NB4 (cell line): ENCODE measurements around the gene TMEM247.

Experiments
- MYC ChIP-seq: IDR thresholded peaks from 2 replicates; pipeline ENCODE4 v1.6.1; 2011; ENCODE audit warnings: low read depth, low read length
- POLR2A ChIP-seq: IDR thresholded peaks from 2 replicates; pipeline ENCODE4 v1.6.1; 2011; ENCODE audit warnings: mild to moderate bottlenecking; ENCODE audit not compliant: insufficient read length; ENCODE audit errors: extremely low read depth
- TF ChIP-seq, protein P1 (sequence below): IDR thresholded peaks from one replicate; pipeline ENCODE4 v1.5.1; 2012; ENCODE audit warnings: low read depth, low read length
- TF ChIP-seq, protein P2 (sequence below): IDR thresholded peaks from 2 replicates; pipeline ENCODE4 v1.6.1; 2011; ENCODE audit warnings: low read depth, low read length

DNA sequence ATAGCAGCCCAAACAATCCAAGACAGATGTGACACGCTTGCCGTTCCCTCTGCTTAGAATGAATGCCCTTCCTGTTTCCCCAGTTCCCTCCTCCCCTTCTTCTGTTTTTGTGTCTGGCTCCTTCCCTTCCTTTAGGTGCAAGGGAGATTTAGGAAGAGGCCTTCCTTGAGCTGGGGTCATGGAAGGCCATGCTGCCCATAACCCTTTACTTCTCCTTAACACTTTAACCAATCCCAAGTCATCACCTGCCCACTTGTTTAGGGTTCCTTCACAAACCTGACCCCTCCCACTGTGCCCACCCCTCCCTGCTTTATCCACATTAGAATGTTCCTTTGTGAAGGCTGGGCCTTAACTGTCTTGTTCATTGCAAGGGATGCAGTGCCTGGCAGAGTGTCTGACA, 24.9 kb downstream of the TMEM247 start:
- TF ChIP-seq, protein P1, sequence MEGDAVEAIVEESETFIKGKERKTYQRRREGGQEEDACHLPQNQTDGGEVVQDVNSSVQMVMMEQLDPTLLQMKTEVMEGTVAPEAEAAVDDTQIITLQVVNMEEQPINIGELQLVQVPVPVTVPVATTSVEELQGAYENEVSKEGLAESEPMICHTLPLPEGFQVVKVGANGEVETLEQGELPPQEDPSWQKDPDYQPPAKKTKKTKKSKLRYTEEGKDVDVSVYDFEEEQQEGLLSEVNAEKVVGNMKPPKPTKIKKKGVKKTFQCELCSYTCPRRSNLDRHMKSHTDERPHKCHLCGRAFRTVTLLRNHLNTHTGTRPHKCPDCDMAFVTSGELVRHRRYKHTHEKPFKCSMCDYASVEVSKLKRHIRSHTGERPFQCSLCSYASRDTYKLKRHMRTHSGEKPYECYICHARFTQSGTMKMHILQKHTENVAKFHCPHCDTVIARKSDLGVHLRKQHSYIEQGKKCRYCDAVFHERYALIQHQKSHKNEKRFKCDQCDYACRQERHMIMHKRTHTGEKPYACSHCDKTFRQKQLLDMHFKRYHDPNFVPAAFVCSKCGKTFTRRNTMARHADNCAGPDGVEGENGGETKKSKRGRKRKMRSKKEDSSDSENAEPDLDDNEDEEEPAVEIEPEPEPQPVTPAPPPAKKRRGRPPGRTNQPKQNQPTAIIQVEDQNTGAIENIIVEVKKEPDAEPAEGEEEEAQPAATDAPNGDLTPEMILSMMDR = no peak
- TF ChIP-seq POLR2A (no peak), MYC (no peak)
- TF ChIP-seq, protein P2, sequence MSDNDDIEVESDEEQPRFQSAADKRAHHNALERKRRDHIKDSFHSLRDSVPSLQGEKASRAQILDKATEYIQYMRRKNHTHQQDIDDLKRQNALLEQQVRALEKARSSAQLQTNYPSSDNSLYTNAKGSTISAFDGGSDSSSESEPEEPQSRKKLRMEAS = no peak
